ENCODE measurements around the gene SHISA7. TPM values are rescaled to one million over a fixed set of nuclear protein-coding genes. Genes with fewer than 3 reads are reported as not detected.

SHISA7 gene
- total and polyA plus RNA-seq, 7 donors: 0.01 TPM; not detected in 6

DNA sequence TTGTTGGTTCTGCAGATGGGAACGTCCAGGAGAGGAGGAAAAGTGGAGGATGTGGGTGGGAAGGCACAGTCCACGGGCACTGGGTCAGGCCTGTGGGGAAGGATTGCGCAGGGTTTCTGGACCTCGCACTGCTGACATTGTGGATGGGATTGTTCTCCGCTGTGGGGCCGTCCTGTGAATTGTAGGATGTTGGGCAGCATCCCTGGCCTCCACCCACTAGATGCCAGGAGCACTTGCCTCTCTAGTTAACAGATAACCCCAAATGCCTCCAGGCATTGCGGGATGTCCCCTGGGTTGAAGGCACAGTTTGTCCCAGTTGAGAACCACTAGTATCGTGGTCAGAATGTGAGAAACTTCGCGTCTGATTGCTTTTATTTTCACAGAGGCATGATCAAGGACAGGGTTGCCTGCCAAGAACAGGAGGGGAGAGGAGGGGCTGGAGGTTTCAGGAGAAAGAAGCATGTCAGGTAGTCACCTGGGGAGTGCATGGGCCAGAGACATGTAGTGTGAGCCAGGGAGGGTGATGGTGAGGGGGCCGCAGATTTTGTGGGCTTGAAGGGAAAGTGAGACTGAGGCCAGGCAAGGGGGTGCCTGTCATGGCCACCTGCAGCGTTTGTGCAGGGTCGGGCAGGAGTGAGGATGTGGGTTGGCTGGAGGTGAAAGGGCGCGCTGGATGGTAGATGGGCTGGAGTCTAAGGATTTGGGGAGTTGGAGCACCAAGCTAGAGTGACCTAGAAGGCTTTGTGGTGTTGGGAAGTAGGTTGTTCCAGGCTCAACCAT lies 36.5 kb upstream of the SHISA7 start:
- DNase-seq: no peak
- peaks cover 0 to 18% of the 10 kb centered on the region in 2 donors for H3K36me3 ChIP-seq (ENCODE audit: insufficient read depth in 1 of 2, low read depth in 1 of 2)
- no peaks in the 10 kb centered on the region for H3K27me3 ChIP-seq (ENCODE audit: insufficient read depth in 3 of 3, low read length in 2 of 3)
- TF ChIP-seq, protein P1, sequence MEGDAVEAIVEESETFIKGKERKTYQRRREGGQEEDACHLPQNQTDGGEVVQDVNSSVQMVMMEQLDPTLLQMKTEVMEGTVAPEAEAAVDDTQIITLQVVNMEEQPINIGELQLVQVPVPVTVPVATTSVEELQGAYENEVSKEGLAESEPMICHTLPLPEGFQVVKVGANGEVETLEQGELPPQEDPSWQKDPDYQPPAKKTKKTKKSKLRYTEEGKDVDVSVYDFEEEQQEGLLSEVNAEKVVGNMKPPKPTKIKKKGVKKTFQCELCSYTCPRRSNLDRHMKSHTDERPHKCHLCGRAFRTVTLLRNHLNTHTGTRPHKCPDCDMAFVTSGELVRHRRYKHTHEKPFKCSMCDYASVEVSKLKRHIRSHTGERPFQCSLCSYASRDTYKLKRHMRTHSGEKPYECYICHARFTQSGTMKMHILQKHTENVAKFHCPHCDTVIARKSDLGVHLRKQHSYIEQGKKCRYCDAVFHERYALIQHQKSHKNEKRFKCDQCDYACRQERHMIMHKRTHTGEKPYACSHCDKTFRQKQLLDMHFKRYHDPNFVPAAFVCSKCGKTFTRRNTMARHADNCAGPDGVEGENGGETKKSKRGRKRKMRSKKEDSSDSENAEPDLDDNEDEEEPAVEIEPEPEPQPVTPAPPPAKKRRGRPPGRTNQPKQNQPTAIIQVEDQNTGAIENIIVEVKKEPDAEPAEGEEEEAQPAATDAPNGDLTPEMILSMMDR (IDR thresholded peaks at IDR 0.05): no peak
- no peak overlapping the region for H3K4me3 ChIP-seq
- intact Hi-C loops (cut with DNase I): no loop called here
- no peak for ATAC-seq
- peaks cover 26% of the 10 kb centered on the region for H3K4me1 ChIP-seq
- no peak overlapping the region for H3K27ac ChIP-seq
- no peaks in the 10 kb centered on the region for H3K9me3 ChIP-seq
- 68 to 82% (median 79%) methylated on average over 14 to 15 of the region's 15 CpGs for WGBS, 3 donors

DNA sequence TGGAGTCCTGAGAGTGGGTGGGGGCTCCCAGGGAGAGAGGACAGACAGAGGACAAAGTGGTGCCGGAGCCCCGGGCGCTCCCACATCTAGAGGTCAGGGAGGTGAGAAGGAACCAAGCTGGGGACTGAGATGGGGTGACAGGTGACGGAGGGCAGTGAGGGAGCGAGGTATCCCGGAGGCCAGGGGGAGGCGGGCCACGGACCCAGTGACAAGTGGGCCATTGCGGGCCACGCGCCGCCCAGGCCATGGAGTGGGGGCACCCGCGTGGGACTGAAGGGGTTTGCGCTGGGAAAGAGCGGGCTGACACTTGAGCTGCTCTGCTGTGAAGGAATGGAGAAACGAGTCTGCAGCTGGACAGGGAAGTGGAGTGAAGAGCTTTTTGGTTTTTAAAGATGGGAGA lies 35.9 kb upstream of the SHISA7 start:
- Histone ChIP-seq H3K27me3 (ENCODE audit: insufficient read depth in 3 of 3, low read length in 2 of 3) (no peaks in the 10 kb centered on the region), H3K9me3 (no peaks in the 10 kb centered on the region), H3K36me3 (ENCODE audit: insufficient read depth in 1 of 2, low read depth in 1 of 2) (peaks cover 0 to 18% of the 10 kb centered on the region in 2 donors), H3K4me3 (no peak overlapping the region), H3K27ac (no peak overlapping the region), H3K4me1 (peaks cover 20% of the 10 kb centered on the region)
- DNase-seq (no peak), ATAC-seq (no peak)
- WGBS, 3 donors: 79 to 87% (median 79%) methylated on average over 17 of the region's 17 CpGs
- TF ChIP-seq, protein P1 (IDR thresholded peaks at IDR 0.05): no peak
- intact Hi-C loops (cut with DNase I): no loop called here

DNA sequence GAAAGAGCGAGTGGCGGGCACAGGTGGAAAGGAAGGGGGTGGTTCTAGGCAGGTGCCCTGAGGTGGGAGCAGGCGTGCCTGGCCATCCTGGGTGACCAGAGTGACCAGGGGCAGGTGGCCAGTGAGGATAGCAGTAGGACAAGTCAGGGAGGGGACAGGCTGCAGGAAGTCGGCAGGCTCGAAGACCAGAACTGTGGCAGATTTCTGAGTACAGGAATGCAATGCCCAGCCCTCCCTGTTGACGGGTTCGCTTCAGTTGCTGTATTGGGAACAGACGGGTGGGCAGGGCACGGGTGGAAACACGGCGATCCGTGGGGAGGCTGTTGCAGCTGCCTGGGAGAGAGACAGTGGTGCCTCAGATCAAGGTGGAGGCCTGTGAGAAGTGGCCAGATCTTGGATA lies 35.3 kb upstream of the SHISA7 start:
- DNase-seq (no peak), ATAC-seq (no peak)
- TF ChIP-seq, protein P1 (IDR thresholded peaks at IDR 0.05): no peak
- Histone ChIP-seq H3K4me1 (peaks cover 18% of the 10 kb centered on the region), H3K27me3 (ENCODE audit: insufficient read depth in 3 of 3, low read length in 2 of 3) (no peaks in the 10 kb centered on the region), H3K36me3 (ENCODE audit: insufficient read depth in 1 of 2, low read depth in 1 of 2) (peaks cover 0 to 18% of the 10 kb centered on the region in 2 donors), H3K4me3 (peak overlapping the region; percentile 86), H3K9me3 (no peaks in the 10 kb centered on the region), H3K27ac (no peak overlapping the region)
- intact Hi-C loops (cut with DNase I): no loop called here
- WGBS, 3 donors: 70 to 75% (median 72%) methylated on average over 12 of the region's 12 CpGs

DNA sequence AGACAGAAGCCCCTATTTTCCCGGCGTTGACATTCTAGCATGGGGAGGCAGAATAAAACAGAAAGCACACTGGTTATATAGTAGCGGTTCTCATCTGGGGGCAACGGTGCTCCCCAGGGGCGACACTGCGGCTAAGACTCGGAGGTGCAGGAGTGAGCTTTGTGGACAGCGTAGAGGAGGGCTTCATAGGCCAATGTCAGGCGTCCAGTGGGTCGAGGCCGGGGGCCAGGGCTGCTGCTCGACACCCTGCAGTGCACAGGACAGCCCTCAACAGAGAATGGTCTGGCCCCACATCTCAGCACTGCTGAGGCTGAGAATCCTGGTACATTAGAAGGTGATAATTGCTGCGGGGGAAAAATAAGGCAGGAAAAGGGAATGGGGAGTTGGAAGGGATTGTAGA lies 34.8 kb upstream of the SHISA7 start:
- Histone ChIP-seq H3K36me3 (ENCODE audit: insufficient read depth in 1 of 2, low read depth in 1 of 2) (peaks cover 0 to 15% of the 10 kb centered on the region in 2 donors), H3K9me3 (no peaks in the 10 kb centered on the region), H3K27ac (no peak overlapping the region), H3K4me1 (peaks cover 18% of the 10 kb centered on the region), H3K4me3 (peak overlapping the region; percentile 86), H3K27me3 (ENCODE audit: insufficient read depth in 3 of 3, low read length in 2 of 3) (no peaks in the 10 kb centered on the region)
- TF ChIP-seq, protein P1 (IDR thresholded peaks at IDR 0.05): no peak
- DNase-seq (no peak), ATAC-seq (no peak)
- 79 to 81% (median 81%) methylated on average over 13 of the region's 13 CpGs for WGBS, 3 donors
- intact Hi-C loops (cut with DNase I): no loop called here

All from psoas muscle (tissue), 8 donors.